ENCODE data around the gene FBXO31.
"Not testable (repeated sequence)": the region's sequence is repeated elsewhere in the genome, so short reads cannot be mapped to it uniquely, and the experiment has no call there.

Gene FBXO31

DNA sequence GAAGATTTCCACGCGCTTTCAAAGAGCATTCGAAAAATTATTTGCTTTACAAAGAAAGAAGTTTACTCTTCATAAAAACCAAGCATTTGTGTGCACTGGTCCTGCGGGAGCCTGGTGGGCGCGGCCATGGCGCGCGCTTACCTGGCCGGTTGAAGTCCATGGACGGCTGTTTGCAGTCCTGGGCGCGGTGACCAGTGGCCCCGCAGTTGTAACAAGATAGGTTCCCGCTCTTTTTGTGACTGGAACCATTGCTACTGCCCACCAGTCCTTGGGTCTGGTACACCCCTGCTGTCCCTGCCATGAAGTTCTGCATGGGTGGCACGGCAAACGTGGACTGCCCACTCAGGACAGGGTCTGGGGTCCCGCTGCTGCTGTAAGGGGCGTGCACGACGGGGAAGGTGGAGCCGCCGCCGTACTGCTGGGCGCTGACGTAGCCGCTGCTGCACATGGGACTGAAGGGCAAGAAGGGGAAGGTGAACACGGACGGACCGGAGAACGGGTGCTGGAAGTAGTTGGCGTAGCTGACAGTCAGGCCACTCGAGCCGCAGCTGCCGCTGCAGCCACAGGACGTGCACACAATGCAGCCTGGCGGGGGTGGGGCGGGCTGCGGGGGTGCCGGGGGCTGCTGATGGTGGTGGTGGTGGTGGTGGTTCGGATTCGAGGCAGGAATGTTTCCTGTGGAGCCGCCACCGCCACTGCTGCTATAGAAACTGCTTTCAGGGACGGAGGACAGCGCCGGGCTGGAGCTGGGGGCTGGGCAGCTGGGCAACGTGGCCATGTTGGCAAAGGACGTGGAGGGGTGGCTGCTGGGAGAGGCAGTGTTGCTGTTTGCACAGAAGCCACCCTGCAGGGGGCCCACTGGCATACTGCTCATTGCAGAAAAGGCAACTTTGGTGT is 28.0 kb upstream of the FBXO31 start:
- in situ Hi-C loops (cut with HindIII; ENCODE audit: low sequenced_read_pairs) = no loop called here

DNA sequence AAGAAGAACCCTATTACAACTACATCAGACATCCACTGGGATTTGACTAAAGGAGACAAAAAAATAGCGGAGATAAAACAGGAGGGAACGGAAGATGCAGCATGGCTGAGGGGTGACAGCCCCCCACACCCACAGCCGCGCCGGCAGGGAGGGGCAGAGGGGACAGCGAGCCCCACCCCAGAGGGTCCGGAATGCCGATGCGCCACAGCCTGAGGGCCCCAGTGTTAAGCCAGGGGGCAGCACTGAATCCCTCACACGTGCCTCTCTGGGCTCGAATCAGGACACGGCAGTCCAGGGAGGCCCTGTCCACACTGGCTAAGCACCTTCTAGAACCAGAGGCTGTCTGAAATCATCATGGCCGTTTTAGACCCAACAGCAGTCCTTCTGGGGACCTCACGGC is 27.4 kb upstream of the FBXO31 start:
- in situ Hi-C loops (cut with HindIII; ENCODE audit: low sequenced_read_pairs) = no loop called here

GRCh38 chr16:87410530-87410929 is 27.0 kb upstream of the FBXO31 start:
- in situ Hi-C loops (cut with HindIII; ENCODE audit: low sequenced_read_pairs) = no loop called here

DNA sequence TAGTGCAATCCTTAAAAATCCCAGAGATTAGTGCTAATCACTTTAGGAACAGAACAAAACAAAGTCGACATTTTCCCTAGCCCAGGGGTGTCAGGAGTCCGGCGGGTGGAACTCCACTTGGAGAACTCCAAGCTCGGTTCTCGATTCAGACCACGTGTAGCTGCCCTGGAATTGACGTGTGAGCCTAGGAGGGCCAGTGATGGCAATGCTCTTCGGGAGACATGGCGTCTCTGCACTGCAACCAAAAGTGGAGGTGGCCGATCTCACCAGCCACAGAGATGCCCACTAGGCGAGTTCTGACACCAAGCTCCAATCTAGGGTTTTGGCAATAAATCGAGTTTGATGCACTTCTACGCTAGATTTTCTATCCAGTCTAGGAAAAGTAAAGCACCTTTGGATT is 26.2 kb upstream of the FBXO31 start:
- in situ Hi-C loops (cut with HindIII; ENCODE audit: low sequenced_read_pairs) = no loop called here

DNA sequence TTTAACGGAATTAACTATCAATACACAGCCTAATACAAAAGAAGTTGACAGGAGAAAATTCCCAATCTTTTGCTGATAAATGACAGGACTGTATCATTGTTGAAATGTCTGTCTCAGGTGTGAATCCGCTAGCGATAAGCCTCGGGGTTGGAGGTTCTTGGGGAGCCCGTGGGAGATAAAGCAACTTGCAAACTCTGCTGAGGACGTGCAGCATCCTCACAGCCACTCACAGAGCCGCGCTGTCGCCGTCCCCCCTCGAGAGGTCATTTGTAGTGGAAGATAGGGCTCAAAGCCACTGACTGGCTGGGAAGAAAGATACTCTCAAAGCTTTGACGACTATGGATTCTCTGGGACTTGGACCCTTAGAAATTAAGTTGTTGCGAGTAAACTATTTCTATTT is 25.6 kb upstream of the FBXO31 start:
- in situ Hi-C loops (cut with HindIII; ENCODE audit: low sequenced_read_pairs) = no loop called here

GRCh38 chr16:87407511-87408112 is 24.0 kb upstream of the FBXO31 start:
- in situ Hi-C loops (cut with HindIII; ENCODE audit: low sequenced_read_pairs) = no loop called here

DNA sequence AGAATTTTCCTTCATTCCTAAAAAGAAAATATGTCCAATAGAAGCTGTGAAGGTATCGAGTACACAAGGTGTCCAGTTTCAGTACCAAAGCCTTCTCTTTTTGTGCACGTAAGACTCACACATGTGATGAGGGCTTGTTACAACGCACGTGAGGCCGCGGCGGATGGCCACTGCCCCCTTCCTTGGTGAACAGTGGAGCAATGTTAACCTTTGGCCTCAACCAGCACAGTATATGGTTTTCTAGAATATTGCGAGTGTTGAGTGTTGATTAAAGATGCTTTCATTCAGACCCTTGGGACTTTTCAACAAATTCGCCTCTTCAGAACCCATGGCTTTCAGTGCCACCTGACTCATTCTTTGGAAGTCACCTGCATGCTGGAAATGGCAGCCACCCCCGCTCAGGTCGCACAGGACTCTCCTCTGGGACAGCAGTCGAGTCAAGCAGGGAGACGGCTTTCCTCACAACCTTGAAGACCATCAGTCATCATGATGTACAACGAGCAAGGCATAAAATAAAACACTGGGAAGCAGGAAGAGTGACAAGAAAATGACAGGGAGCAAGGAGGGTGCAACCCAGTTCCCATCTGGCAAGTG is 23.0 kb upstream of the FBXO31 start:
- in situ Hi-C loops (cut with HindIII; ENCODE audit: low sequenced_read_pairs) = no loop called here

GRCh38 chr16:87404764-87405625 is 21.4 kb upstream of the FBXO31 start:
- in situ Hi-C loops (cut with HindIII; ENCODE audit: low sequenced_read_pairs) = no loop called here

DNA sequence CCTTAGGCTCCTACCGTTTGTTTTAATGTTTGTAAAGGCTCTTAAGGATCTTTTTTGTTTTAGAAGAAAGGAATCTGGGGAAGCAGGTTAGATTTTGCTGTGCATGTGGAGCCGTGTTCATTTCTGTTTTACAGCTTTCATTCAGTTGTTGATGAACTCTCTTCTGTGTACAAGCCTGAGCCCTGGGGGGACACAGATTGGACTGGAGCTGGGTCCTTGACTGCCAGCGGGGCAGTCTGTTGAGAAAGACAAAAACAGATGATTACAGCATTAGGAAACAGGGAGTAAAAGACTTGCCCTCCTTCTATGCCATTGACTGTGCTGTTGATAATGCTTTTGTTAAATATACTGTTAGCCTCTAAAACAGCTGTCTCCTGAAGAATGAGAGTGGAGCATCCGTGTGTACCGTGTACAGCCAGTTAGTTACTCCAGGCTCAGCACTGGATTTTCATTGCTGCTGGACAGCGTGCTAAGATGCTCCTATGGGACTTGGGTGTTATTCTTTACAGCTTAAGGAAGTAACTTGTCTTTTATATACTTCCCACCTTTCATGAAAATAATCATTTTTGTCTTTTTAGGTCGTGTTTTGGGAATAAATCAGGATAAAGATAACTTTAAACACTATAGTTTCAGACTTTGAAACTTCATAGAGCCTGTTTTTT is 11.7 kb upstream of the FBXO31 start:
- in situ Hi-C loops (cut with HindIII; ENCODE audit: low sequenced_read_pairs) = no loop called here

GRCh38 chr16:87393680-87394055 is 10.1 kb upstream of the FBXO31 start:
- in situ Hi-C loops (cut with HindIII; ENCODE audit: low sequenced_read_pairs) = no loop called here

DNA sequence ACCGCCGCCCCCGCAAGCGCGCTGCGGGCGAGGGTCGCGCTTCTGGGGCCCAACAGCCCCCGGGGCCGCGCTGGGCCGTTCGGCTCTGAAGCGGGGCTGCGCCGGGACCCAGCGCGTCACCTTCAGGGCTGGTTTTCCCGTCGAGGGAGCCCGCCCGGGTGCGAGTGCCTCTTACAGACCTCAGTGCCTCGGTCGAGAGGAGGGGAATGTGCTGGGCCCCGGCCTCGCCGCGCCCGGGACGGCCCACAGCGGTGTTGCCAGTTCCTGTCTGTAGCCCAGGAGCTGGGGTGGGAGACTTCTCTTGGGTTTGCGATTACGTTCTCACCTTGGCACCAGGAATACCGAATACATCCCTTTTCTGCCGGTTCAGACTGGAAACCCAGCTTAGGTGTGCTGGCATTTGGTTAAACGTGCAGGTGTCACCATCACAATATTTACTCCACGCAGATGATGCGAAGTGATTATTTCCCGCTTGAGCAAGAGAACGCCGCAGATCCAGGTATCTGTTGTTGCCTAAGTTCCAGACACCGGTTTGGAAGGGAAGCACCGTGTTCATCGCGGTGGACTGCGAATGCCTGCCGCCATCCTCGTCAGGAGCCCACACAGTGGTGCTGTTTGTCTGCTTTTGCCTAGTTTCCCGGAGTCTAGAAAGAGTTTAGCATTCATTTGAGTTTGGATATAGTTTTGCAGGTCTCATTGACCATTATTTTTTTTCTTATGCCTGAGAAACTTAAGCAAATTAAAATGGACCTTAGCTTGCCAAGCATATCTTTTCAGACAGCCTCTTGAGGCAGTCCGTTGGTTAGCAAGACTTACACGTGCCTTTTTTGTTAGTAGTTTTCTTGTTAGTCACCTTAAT is 9.5 kb upstream of the FBXO31 start:
- in situ Hi-C loops (cut with HindIII; ENCODE audit: low sequenced_read_pairs) = no loop called here

GRCh38 chr16:87391950-87392820 is 8.6 kb upstream of the FBXO31 start, which contains the start of gene MAP1LC3B:
Gene MAP1LC3B, plus strand, starts transcription at chr16:87392336. Its CDS starts 92 bp downstream, at chr16:87392428.
- in situ Hi-C loops (cut with HindIII; ENCODE audit: low sequenced_read_pairs) = no loop called here

- in situ Hi-C loops (cut with HindIII; ENCODE audit: low sequenced_read_pairs) = no loop called here
These were observed 7.9 kb upstream of the FBXO31 start for GRCh38 chr16:87391324-87391949.

DNA sequence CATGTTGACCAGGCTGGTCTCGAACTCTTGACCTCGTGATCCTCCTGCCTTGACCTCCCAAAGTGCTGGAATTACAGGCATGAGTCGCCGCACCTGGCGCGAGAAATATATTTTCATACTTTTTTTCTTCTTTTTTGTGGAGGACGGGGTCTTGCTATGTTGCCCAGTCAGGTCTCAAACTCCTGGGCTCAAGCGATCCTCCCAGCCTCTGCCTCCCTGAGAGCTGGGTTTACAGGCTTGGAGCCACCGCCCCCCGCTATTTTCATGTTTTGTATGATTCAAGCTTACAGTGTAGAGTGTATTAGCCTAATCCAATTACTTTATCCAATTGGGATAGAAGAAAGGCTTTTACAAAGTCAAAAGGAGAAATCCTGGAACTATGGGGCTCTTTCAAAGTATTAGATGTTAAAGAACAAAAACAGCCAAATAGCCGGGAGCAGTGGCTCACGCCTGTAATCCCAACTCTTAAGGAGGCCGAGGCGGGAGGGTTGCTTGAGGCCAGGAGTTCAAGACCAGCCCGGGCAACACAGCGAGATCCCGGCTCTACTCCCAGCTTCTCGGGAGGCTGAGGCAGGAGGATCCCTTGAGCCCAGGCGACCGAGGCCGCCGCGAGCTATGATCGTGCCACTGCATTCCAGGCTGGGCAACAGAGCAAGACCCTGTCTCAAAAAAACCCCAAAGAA is 7.2 kb upstream of the FBXO31 start:
- in situ Hi-C loops (cut with HindIII; ENCODE audit: low sequenced_read_pairs) = no loop called here

DNA sequence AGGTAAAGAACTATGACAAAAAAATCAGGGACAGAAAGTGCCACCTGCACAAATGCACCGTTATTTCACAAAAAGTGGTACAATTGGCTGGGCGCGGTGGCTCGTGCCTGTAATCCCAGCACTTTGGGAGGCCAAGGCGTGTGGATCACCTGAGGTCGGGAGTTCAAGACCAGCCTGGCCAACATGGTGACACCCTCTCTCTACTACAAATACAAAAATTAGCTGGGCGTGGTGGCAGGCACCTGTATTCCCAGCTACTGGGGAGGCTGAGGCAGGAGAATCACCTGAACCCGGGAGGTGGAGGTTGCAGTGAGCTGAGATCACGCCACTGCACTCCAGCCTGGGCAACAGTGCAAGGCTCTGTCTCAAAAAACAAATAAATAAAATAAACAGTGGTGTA is 6.3 kb upstream of the FBXO31 start:
- in situ Hi-C loops (cut with HindIII; ENCODE audit: low sequenced_read_pairs) = not testable (repeated sequence)

DNA sequence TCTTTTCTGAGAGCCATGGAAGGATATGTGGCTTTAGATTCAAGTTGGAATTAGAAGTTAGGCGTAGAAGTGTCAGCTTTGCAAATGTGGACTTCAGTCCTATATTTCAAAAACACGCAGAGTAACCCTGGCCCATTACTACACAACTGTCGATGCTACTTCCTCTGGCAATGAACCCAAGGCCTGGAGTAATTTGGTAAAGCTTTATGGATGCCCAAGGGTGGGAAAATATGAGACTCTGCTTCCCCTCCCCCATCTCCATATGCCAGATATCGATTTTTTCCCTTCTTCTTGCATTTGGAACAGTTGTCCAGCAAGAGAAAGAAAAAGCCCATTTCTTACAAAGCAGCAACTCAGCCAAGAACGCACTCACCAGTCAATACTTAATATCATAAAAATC is 5.7 kb upstream of the FBXO31 start:
- in situ Hi-C loops (cut with HindIII; ENCODE audit: low sequenced_read_pairs) = no loop called here

DNA sequence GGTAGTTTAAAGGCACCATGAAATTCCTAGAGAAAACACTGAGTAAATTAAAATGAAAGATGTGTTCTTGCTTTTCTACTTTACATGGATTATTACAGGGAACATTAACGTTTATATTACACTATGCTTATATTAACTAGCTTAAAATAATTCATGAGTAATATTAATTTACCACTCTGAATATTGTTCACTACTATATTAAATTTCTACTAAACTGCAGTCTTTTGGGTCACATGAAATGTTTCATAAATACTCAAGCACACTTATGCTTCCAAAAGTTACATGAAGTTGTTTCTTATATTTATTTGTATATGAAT is 5.2 kb upstream of the FBXO31 start:
- in situ Hi-C loops (cut with HindIII; ENCODE audit: low sequenced_read_pairs) = no loop called here

All from DLD1 (cell line).